Measurements from ENCODE around the gene CBX8.

DNA sequence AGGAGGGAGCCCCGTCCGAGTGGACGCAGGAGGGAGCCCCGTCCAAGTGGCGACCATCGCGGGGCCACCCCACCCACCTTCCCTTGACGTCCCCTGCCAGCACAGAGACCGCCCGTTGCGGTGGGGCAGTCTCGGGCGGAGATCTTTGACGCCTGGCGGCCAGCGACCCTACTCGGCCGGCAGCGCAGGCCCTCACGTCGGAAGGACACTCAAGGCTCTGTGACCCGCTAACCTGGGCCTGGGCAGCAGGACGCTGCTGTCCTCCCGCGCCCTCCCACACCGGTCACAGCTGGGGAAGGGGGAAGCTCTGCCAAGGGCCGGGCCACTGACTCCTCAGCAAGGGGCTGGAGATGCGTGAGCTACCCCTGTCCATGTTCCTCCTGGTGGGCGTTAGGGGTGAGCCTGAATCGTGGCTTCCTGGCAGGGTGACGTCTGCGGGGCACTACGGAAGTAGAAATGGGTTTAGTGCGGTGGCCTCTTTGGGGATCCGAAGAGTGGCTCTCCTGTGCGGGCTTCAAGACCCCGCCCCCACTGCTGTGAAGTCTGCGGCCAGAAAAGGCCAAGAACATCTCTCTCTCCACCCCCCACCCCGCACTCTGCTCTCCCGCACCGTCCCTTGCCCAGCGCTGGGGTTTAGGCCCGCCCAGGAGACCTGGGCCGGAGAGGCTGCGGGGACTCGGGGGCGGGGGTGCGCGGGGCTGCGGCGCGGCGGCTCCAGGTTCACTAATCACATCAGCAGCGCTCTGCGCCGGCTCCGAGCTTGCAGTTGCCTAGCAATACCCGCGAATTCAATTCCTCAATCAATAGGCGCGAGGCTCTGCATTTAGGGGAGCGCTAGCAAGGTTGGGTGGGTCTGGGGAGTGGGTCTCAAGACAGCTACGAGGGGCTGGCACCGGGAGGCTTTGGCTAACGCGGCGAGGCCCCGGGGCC is 5.8 kb downstream of the CBX8 start:
- TF ChIP-seq, protein P1, sequence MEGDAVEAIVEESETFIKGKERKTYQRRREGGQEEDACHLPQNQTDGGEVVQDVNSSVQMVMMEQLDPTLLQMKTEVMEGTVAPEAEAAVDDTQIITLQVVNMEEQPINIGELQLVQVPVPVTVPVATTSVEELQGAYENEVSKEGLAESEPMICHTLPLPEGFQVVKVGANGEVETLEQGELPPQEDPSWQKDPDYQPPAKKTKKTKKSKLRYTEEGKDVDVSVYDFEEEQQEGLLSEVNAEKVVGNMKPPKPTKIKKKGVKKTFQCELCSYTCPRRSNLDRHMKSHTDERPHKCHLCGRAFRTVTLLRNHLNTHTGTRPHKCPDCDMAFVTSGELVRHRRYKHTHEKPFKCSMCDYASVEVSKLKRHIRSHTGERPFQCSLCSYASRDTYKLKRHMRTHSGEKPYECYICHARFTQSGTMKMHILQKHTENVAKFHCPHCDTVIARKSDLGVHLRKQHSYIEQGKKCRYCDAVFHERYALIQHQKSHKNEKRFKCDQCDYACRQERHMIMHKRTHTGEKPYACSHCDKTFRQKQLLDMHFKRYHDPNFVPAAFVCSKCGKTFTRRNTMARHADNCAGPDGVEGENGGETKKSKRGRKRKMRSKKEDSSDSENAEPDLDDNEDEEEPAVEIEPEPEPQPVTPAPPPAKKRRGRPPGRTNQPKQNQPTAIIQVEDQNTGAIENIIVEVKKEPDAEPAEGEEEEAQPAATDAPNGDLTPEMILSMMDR (IDR thresholded peaks at IDR 0.05): no peak
- no peak for TF ChIP-seq POLR2AphosphoS5 (IDR thresholded peaks at IDR 0.05)

Measured in prostate gland (tissue), 2 donors.